Thoracic aorta (tissue), 2 donors: Measurements from ENCODE around the gene CEP128. TPM values are rescaled to one million over a fixed set of nuclear protein-coding genes. Genes with fewer than 3 reads are reported as not detected.

Source experiments
- ATAC-seq: fragments of 150-250 bp; one replicate; pipeline ENCODE4 v1.8.0; 2017; ENCODE audit warnings: low read depth; ENCODE audit not compliant: insufficient number of reproducible peaks, low FRiP score
- DNase-seq: peaks from one replicate; pipeline ENCODE4 v3.0.0-alpha.2; 2020; ENCODE audit warnings: low spot score
- H3K27ac ChIP-seq, 2 donors: fragments of 200-600 bp; sonication (generic); 1 replicate in 1 of 2; 2 replicates in 1 of 2; pipeline ENCODE4 v1.5.1; 2016; ENCODE audit warnings: mild to moderate bottlenecking in 2 of 2, moderate library complexity in 2 of 2
- H3K27me3 ChIP-seq: fragments of 200-600 bp; sonication (generic); replicated peaks from 2 replicates; pipeline ENCODE4 v1.6.0; 2016; ENCODE audit warnings: mild to moderate bottlenecking; ENCODE audit not compliant: insufficient read depth
- H3K36me3 ChIP-seq: fragments of 200-600 bp; sonication (generic); one replicate; pipeline ENCODE4 v1.5.1; 2016
- H3K4me1 ChIP-seq, 2 donors: fragments of 200-600 bp; sonication (generic); 1 replicate in 1 of 2; 2 replicates in 1 of 2; pipeline versions ENCODE4 v1.5.1 to v1.6.0; 2016; ENCODE audit warnings: low read depth in 2 of 2, mild to moderate bottlenecking in 1 of 2; ENCODE audit not compliant: control insufficient read depth in 1 of 2
- H3K4me3 ChIP-seq: fragments of 200-600 bp; sonication (generic); 2 replicates; pipeline ENCODE4 v1.5.1; 2016; ENCODE audit warnings: mild to moderate bottlenecking
- H3K9me3 ChIP-seq: fragments of 200-600 bp; sonication (generic); 2 replicates; pipeline ENCODE4 v1.5.1; 2016
- total RNA-seq, 2 donors: library from RNA; depleted of rRNA; stranded (reverse); fragments of >200 nt; gene quantifications; one replicate each; pipeline versions ENCODE4 v1.1.0 to v1.2.3, GENCODE V29; 2016
- TF ChIP-seq, protein P1 (sequence below): fragments of 200-600 bp; sonication (generic); IDR thresholded peaks from one replicate; pipeline ENCODE4 v1.5.1; 2019; ENCODE audit warnings: antibody characterized with exemption

CEP128 gene
- total RNA-seq, 2 donors from 2014 or later, result 2.1 to 4.7 TPM

GRCh38 chr14:80549141-80549540 lies 392.4 kb downstream of the CEP128 start:
- Histone ChIP-seq H3K36me3 (no peaks in the 10 kb centered on the region), H3K27ac (no peak overlapping the region), H3K27me3 (no peaks in the 10 kb centered on the region), H3K4me1 (peaks cover 0 to 13% of the 10 kb centered on the region in 2 donors), H3K4me3 (peak overlapping the region; percentile 2), H3K9me3 (no peaks in the 10 kb centered on the region)
- ATAC-seq (no peak), DNase-seq (no peak)
- TF ChIP-seq, protein P1, sequence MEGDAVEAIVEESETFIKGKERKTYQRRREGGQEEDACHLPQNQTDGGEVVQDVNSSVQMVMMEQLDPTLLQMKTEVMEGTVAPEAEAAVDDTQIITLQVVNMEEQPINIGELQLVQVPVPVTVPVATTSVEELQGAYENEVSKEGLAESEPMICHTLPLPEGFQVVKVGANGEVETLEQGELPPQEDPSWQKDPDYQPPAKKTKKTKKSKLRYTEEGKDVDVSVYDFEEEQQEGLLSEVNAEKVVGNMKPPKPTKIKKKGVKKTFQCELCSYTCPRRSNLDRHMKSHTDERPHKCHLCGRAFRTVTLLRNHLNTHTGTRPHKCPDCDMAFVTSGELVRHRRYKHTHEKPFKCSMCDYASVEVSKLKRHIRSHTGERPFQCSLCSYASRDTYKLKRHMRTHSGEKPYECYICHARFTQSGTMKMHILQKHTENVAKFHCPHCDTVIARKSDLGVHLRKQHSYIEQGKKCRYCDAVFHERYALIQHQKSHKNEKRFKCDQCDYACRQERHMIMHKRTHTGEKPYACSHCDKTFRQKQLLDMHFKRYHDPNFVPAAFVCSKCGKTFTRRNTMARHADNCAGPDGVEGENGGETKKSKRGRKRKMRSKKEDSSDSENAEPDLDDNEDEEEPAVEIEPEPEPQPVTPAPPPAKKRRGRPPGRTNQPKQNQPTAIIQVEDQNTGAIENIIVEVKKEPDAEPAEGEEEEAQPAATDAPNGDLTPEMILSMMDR, result no peak

GRCh38 chr14:80545935-80546854 lies 395.3 kb downstream of the CEP128 start:
- TF ChIP-seq, protein P1, result no peak
- H3K9me3 ChIP-seq, result no peaks in the 10 kb centered on the region
- H3K4me3 ChIP-seq, result no peak overlapping the region
- no peaks in the 10 kb centered on the region for H3K27me3 ChIP-seq
- no peak overlapping the region for H3K27ac ChIP-seq
- ATAC-seq, result no peak
- DNase-seq, result no peak
- H3K36me3 ChIP-seq, result no peaks in the 10 kb centered on the region
- H3K4me1 ChIP-seq, result peaks cover 0 to 13% of the 10 kb centered on the region in 2 donors

- Histone ChIP-seq H3K9me3 (no peaks in the 10 kb centered on the region), H3K4me3 (no peak overlapping the region), H3K36me3 (no peaks in the 10 kb centered on the region), H3K4me1 (peaks cover 0 to 7% of the 10 kb centered on the region in 2 donors), H3K27ac (no peak overlapping the region), H3K27me3 (no peaks in the 10 kb centered on the region)
- DNase-seq (no peak), ATAC-seq (no peak)
- TF ChIP-seq, protein P1, result no peak
These were observed 397.2 kb downstream of the CEP128 start for GRCh38 chr14:80544366-80544765.

DNA sequence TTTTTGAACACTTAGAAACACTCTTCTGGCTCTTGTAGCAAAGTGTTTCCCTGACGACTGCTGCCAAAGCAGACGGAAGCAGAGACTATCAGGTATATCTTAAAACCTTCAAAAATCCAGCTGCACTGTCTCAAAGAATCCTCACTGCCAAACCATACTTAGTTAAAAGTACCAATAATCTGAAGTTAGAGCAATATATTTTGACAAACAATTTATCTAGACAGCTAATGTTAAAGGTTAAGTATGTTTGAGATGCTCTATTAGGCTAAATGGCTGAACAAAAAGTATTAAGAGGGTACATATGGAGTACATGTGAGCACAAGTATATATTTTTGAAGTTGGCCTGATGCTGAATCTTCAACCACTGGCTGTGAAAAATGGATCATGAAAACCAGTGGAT lies 398.3 kb downstream of the CEP128 start:
- Histone ChIP-seq H3K4me3 (no peak overlapping the region), H3K9me3 (no peaks in the 10 kb centered on the region), H3K27me3 (no peaks in the 10 kb centered on the region), H3K4me1 (no peaks in the 10 kb centered on the region), H3K36me3 (no peaks in the 10 kb centered on the region), H3K27ac (no peak overlapping the region)
- TF ChIP-seq, protein P1, result no peak
- no peak for ATAC-seq
- DNase-seq, result no peak

DNA sequence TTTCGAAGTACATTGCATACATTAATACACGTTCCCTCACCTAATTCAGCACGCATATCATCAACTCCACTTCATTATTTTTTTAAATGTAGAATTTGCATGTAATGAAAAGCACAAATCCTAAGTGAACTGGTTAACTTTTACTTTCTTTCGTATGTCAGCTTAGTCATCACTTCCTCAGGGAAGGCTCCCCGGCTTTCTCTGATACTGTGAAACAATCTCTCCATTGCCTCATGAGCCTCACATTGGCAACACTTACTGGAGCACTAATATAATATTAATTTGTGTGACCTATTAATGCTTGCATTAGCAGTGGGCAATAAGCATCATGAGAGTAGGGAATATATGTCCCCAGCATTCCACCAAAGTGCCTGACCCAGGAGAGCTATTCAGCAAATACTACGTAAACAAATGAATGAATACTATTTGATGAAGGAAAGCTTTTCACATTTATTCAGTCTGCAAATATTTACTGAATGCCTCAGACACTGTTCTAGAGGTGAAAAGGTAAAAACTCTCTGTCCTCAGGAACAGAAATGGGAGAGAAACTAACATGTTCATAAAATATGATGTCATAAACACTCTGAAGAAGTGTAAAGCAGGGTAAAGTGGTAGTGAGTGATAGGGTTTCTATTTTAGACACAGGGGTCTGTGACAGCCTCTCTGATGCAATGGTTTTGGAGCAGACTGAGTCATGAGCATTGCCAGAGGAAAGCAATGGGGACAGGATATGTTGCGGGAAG lies 402.7 kb downstream of the CEP128 start:
- TF ChIP-seq, protein P1, result no peak
- H3K27me3 ChIP-seq, result no peaks in the 10 kb centered on the region
- DNase-seq (no peak), ATAC-seq (no peak)
- H3K36me3 ChIP-seq, result no peaks in the 10 kb centered on the region
- H3K4me3 ChIP-seq, result no peak overlapping the region
- no peak overlapping the region for H3K27ac ChIP-seq
- no peaks in the 10 kb centered on the region for H3K9me3 ChIP-seq
- H3K4me1 ChIP-seq, result no peaks in the 10 kb centered on the region
